DOHH2 (cell line): Measurements from ENCODE around the gene NUP62.

ENCODE experiments used
- EZH2phosphoT487 ChIP-seq: fragments of 200-600 bp; sonication (generic); IDR thresholded peaks from 2 replicates; pipeline ENCODE4 v1.6.1; 2017; ENCODE audit warnings: borderline replicate concordance, mild to moderate bottlenecking, antibody characterized with exemption, low read length, moderate library complexity, mixed read lengths
- TF ChIP-seq, protein P1 (sequence below): fragments of 200-600 bp; sonication (generic); IDR thresholded peaks from one replicate; pipeline ENCODE4 v1.5.1; 2014; ENCODE audit warnings: antibody characterized with exemption, mild to moderate bottlenecking, low read depth, low read length; ENCODE audit not compliant: poor library complexity, severe bottlenecking

GRCh38 chr19:49863935-49864320 lies 65.4 kb downstream of the NUP62 start:
- TF ChIP-seq, protein P1, sequence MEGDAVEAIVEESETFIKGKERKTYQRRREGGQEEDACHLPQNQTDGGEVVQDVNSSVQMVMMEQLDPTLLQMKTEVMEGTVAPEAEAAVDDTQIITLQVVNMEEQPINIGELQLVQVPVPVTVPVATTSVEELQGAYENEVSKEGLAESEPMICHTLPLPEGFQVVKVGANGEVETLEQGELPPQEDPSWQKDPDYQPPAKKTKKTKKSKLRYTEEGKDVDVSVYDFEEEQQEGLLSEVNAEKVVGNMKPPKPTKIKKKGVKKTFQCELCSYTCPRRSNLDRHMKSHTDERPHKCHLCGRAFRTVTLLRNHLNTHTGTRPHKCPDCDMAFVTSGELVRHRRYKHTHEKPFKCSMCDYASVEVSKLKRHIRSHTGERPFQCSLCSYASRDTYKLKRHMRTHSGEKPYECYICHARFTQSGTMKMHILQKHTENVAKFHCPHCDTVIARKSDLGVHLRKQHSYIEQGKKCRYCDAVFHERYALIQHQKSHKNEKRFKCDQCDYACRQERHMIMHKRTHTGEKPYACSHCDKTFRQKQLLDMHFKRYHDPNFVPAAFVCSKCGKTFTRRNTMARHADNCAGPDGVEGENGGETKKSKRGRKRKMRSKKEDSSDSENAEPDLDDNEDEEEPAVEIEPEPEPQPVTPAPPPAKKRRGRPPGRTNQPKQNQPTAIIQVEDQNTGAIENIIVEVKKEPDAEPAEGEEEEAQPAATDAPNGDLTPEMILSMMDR, result no peak
- TF ChIP-seq EZH2phosphoT487, result no peak
